OCI-M1 (cell line): ENCODE measurements around the gene INHBB.
"Not testable (repeated sequence)": the region's sequence is repeated elsewhere in the genome, so short reads cannot be mapped to it uniquely, and the experiment has no call there.

Experiments used
- DNase-seq: peaks from one replicate; lab custom pipeline; 2025; lab: John Stamatoyannopoulos, UW

INHBB gene

DNA sequence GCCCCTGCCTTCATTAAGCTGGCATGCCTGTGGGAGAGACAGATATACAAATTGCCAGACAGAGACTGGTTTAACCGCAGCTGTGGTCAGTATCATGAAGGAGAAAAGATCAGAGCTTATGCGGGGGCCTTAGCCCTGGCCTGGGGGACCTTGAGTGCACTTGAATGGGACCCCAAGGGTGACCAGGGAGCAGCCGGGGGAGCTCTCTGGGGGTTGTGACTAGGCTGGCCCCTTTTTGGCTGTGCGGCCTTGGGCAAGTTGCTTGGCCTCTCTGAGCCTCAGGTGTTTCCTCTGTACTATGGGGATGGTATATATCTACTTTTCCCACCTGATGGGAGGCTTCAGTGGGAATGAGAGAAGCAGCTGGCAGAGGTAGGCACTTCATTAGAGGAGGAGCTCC is 35.7 kb downstream of the INHBB start:
- no peak for DNase-seq

DNA sequence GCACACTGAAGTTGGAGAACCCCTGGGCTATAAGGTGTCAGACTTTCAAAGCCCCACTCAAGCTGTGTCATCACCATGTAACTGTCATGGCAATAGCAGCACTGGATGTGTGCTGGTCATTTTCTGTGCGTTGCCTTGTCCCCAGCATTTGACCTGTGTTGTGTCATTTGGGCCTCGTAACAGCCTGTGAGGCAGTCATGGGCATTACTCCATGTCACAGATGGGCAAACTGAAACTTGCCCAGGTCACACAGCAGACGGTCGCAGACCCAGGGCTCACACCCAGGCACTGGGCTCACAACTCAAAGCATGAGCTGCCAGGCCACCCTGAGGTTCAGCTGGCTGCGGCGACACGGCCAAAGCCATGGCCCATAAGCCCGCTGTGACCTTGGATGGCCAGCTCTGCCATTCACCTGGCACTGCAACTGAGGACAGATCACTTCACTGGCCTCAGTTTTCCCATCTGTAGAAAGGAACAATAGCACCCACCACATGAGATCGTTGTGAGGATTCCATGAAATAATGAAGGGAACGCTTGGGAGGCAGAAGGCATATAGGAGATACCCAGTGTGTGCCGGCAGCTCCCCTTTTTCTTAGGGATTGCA is 36.7 kb downstream of the INHBB start:
- DNase-seq: no peak

DNA sequence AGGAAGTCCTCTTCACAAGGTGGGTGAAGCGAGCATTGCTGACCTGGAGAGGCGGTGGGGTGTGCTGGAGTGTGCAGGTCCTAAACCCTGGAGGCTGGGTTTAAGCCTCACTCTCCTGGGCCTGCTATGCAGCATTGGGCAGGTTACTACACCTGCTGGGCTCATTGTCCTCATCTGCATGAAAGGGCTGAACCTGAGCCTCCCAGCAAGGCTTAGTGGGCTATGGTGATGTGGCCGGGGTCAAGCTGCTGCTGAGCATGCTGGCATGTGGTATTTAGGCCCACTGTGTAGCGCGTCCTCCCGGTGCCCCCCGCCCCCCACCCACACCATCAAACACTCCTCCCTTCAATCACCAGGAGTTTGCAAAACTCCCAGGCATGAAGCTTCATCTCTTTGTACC is 37.3 kb downstream of the INHBB start:
- DNase-seq: no peak

DNA sequence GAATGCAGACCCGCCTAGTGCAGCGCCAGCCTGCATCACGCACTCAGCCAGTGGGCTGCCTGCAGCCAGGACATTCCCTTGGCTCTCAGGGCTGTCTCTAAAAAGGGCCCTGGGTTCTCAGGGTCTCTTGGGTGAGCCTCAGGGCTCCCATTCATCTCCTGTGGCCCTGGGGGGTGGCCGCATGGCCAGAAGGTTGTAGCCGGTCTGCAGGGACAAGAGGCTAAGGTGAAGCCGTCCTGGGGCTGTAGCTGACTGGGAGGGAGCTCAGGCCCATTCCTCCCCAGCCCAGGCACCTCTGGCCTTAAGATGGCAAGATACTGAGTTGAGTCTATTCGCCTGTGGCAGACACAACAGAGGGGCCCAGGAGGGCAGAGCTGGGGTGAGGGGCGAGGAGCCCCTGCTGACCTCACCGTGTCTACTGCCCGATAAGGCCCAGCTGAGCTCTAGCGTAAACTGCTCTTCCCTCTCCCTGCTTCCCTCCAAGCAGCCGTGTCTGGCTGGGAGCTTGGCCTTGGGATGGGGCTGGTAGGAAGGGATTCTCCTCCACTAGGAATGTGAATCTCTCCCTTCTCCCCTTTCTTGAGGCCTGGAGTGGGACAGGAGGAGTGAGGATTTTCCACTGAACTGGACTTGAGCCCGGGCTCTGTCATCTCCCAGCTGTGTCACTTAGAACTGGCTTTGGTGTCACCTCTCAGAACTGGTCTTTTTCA is 37.9 kb downstream of the INHBB start:
- DNase-seq: no peak

DNA sequence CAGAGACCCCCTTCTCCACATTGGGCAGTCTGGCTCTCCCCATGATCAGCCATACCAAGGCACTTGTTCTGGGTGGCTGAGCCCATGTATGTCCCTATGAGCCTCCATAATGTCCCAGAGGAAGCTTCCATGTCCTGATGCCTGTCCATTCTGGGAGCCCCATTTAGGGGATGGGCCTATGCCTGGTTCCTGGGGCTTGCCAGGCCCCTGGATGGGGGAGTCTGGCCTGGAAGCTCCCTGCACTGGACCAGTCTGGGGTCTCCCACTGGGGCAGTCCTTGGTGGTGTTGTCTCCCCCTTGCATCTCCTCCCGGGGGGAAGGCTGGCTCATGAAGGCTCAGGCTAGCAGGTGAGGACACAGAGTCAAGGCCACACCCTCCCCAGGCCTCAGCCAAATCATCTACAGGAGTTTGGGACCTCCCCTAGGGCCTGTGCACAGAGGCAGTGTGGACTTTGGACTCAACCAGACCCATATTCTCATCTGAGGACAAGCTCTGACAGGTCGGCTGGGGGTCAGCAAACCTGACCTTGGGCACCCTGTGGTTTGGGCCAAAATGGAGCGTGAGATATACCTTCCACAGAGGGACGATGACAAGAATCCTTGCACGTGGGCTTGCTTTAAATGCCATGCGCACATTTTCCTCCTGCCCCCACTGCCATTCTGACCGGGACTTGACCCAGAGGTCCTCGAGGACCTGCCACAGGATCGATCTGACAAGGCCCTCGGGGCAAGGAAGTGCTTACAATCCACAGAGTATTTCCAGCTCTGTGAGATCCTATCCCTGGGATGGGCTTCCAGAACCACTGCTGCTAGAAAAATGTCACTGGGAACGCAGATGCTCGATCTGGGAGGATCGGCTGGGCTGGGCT is 38.8 kb downstream of the INHBB start:
- DNase-seq: no peak

DNA sequence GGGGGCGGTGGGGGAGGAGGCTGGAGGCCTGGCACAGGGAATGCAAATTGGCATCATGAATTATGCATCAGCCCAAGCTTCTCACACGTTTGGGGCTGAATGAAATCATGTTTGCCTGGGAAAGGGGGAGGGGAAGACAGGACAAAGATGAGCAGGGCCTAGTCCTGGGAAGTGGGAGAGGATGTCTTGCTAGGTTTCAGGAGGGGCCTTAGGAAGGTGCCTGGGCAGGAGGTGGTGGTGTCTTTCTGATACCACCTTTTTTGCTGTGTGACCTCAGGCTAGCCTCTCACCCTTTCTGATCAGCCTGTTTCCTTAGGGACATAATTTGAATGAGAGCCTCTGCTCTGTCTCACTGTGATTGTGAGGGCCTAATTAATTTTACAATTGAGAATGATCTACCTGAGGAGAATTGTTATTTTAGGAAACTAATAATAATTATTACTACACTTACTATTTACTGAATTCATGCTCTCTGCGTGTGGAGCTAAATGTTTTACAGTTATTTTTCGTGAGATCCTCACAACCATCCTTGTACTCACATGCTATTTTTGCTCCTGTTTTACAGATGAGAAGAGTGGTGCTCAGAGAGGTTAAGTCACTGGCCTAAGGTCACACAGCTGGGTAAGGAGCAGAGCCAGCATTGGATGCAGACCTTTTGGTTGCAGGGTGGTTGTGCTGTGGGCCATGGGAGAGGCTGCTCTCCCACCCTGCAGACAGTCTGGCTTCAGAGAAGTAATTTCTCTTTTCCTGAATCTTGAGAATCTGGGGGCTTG is 39.6 kb downstream of the INHBB start:
- DNase-seq: no peak

DNA sequence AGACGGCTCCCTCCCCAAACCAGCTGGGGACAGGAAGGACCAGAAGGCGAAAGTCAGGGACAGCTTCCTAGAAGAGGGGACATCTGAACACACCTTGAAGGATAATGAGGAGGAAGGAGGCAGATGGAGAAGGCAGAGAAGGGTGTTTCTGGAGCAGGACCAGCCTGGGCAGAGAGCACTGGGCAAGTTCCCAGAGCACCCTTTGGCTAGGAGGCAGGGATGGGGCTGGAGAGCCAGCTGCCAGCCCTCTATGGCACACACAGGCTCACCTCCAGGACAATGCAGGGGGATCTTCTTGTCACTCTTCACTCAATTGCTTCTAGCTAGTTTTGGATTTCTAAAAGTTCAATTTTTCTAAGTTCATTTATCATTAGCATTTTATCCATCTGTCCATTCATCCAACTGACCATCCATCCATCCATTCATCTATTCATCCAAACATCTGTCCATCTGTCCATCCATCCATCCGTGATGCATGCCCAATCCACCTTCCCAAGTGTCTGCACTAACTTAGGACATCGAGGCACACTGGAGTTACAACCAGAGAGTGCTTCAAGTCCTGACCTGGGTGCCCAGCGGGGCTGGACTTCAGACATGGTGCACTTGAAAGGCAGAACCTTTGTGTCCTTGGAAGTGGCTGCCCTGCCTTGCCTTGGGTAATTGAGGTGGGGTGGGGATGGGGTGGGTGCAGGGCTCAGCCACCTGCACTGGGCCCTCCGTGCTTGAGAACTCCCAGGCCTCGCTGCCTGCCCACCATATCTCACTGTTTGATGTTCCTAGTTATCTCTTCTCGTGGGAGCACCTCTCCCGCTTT is 42.5 kb downstream of the INHBB start:
- DNase-seq: no peak

DNA sequence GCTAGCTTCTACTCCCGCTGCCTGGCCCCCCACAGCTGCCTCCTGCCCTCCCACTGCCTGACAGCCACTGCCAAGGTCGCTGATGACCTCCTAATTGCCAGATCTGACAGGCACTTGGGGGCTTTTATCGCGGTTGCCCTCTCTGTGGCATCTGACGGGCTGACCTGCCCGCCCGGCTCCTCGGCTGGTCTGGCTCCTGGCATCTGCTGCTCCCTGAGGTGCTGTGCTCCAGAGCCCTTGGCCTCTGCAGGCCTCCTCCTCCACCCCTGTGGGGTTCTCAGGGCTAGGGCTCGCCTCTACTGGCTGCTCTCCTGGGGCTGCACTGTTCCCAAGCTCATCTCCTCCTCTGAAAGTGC is 43.1 kb downstream of the INHBB start:
- DNase-seq: no peak

DNA sequence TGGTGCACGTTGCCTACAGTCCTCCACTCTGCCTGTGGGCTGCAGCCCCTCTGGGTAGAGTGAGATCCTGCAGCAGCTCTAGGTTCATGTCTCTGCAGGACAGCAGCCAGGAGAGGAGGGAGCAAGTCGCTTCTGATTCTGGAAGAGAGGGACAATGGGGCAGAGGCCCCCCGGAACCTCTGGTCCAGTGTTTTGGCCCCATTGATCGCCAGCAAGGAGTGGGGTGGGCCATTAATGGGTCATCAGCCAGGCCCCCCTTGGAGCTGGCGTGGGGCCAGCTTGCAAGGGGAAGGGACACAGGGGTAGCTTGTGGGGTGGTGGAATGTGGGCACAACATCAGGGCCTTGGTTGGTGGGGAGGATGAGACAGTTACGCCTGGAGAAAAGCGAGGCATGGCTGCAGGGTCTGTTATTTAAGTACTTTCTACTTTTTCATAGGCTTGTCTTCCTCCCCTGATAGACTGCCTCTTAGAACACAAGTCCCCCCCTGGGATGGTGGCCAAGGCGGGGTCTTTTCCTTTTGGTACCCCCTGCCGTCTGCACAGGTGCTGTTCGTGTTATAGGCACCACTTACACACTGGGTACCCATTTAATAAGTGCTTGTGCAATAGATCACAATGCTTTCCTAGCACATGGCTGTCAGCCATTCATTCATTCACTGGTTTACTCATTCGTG is 44.6 kb downstream of the INHBB start:
- no peak for DNase-seq

DNA sequence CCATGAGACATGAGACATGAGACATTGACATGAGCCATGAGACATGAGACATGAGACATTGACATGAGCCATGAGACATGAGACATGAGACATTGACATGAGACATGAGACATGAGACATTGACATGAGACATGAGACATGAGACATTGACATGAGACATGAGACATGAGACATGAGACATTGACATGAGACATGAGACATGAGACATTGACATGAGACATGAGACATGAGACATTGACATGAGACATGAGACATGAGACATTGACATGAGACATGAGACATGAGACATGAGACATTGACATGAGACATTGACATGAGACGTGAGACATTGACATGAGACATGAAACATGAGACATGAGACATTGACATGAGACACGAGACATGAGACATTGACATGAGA is 45.4 kb downstream of the INHBB start:
- not testable (repeated sequence) for DNase-seq

DNA sequence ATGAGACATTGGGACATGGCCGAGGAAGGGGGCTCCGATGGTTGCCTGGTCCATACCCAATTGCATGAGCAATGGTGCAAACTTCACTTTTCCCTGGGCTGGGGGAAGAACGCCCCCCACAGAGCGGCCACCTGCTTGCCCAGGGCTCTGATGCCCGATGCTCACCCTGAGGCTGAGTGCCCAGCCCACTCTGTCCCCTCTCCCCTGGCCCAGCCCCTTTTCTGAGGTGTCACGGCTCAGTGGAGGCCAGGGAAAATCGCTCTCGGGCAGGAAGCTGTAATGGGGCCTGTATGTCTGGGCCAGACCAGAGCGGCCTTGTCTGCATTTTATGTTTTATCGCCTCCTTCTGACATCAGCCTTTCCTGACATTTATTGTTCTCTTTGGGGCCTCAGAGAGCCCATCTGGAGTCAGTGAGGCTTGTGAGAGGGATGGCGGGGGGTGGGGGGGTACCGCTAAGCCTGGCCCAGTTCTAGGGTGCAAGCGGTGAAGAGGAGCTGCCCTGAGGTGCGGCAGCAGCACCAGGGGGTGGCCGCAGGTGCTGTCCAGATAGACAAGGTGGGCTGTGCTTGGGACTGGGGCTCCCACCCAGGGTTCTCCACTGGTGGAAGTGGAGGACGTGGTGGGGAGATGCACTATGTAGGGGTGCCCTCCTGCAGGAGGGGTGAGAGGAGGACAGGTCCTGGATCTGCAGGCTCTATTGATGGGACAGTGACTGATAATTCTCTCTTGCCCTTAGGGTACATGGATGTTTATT is 46.2 kb downstream of the INHBB start:
- DNase-seq: no peak

DNA sequence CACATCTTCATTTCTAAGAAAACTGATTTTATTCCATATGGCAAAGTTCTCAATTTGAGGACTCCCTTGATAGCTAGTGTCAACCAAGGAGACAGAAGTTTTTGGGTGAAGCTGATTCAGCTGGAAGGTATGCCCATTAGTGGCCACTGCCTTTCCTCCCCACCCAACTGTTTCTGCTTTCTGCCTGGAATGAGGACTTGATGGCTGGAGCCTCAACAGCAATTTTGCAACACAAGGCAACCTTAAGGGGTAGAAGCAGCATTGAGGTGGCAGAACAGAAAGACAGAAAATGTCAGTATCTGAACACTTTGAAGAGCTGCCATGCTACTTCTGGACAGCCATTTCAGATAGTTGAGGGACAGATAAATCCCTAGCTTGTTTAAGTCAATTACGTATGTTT is 47.0 kb downstream of the INHBB start:
- no peak for DNase-seq

DNA sequence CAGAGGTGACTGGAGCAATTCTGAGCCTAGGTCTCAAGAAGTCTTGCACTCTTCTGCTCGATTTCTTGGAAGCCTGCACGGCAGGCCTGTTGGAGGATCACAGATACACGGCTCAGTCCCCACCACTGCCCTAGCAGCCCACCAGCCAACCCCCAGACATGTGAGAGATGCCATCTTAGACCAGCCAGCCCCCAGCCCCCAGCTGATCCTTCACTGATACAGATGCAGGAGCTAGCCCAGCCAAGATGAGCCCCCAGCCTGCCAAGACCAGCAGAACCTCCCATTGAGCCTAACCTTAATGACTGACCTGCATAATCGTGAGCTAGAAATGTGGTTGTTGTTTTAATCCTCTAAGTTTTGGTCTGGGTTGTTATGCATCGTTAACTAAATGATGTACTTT is 47.5 kb downstream of the INHBB start:
- DNase-seq: no peak

DNA sequence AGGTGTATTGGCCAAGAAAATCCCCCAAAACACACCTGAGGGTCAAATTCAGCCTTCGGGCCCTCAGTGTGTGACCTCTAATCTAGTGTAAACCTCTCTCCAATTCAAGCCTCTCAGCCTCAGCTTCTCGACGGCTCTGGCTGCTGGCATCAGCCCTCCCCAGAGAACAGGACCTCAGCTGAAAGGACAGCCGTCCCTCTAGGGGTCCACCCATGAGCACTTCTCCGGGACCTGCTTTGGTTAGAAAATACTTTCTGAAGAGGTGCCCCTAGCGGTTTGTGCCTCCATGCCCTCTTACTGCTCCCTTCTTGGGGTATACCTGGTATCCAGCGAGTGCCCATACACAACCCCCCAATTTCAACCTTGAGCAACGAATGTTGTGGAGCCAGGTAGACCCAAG is 48.8 kb downstream of the INHBB start:
- DNase-seq: no peak

DNA sequence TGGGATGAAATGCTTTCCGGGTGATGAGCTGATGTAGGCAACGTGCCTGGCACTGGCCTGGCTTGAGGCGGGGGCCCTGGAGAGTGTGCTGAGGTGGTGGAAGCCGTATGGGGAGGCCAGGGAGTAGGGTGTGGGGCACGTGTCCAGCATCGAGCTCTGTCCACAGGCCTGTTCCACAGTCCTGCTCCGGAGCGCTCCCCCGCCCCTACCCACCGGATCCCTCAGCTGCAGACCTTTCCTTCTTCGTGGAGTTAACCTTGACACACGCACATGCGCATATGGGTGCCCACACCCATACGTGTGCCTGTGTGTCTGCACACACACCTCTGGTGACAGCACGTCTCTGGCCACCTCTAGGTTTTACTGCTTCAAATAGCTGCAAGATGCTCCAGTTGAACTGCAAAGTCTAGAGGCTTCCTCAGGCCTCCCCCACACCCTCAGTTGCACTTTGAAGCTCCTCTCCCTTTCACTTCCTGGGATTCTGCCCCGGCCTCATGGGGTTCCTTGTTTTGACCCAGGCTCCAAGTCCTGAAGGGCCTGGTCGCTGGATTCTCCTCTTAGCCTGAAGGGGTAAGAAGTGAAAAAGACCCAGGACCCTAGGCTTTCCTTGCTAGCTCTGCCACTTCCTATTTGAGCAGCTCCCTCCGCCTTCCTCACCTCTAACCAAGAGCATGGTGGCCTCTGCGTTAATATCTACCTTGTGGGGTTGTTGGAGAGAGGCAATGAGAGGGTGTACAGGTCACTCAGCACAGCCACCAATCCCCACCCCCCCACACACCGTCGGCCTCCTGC is 49.5 kb downstream of the INHBB start:
- no peak for DNase-seq

DNA sequence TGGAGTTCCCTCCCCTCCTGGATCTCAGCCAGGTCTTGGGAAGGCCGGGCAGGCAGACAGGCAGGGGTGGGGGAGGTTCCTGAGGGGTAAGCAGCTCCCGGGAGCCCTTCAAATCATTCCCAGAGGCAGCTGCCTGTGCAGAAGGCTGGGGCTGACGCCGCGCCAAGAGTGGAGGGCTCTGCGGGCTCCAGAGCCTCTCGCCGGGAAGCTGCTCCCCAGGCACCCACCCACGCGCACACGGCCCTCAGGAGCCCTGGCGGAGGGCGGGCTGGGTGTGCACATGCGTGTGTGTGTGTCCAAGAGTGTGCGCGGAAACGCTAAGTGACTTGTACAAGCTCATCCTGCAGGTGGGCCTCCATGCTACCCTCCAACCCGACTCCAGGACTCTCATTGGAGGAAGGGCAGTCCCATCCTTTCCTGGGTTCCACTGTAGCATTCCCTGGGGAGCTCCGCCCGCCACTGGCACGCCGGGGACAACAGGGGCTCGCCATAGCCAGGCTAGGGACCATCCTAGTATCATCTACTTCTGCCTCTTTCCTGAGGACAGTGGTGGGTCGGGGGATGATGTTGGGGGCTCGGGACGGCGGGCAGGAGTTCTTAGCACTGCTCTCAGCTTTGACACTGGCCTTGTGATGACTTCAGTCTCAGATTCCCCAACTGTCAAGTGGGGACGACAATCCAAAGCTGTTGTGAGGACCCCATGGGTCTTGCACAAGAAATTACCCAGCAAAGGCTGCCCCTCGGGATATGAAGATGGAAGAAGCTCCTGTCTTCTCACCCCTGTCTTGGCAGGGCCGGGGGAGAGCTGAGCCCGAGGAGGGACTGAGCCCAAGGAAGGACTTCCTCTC is 50.3 kb downstream of the INHBB start:
- no peak for DNase-seq

DNA sequence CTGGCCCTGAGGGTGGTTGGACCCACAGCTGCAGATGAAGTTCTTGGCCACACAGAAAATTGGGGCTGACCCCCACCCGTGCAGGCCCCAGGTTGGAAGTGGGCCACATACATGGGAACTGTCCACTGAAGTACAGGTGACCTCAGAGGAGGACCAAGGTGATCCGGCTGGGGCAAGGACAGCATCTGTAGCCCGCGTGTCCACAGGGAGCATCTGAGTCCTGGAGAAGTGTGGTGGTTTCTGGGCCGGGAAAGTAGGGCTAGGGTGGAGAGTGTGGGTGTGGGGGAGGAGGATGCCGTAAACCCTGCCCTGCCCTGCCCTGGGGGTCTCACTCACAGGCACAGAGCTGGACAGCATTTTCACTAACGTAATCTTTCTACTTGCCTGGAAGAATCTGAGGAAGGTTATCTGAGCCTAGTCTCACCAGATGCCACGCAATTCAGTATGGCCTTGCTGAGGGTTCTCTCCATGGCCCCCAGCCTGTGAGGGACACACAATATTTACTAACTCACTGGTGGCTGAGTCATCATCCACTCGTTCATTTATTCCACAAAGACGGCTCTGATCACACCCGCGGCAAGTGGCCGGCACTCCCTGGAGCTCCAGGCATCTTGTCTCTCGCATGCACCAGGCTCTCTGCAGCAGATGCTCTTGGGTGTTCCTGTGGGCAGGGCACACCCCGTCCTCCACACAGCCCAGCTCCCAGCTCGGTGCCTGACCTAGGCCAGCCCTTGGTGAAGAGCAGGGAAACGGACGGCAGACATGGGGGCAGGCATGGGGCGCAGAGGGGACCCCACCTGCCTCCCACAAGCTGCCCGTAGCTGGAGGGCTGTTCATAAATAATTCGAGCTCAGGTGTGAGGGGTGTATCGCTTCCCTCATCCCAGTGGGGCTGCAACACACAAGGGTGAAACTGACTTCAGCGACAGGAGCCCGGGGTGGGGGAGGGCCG is 51.2 kb downstream of the INHBB start:
- no peak for DNase-seq
